Parathyroid adenoma (tissue), 2 donors: ENCODE data around the gene EIF5.

Experiments used
- H2AFZ ChIP-seq: fragments of 300-600 bp; sonication (generic); one replicate; pipeline ENCODE4 v1.7.0; 2017; ENCODE audit warnings: antibody characterized with exemption, mild to moderate bottlenecking
- H3K27ac ChIP-seq: fragments of 300-600 bp; sonication (generic); one replicate; pipeline ENCODE4 v1.7.0; 2017
- H3K27me3 ChIP-seq: fragments of 300-600 bp; sonication (generic); one replicate; pipeline ENCODE4 v1.7.0; 2017; ENCODE audit warnings: low read length; ENCODE audit not compliant: control insufficient read depth, insufficient read depth
- H3K36me3 ChIP-seq: fragments of 300-600 bp; sonication (generic); one replicate; pipeline ENCODE4 v1.7.0; 2017; ENCODE audit warnings: low read length; ENCODE audit not compliant: control insufficient read depth, insufficient read depth
- H3K4me1 ChIP-seq: fragments of 300-600 bp; sonication (generic); one replicate; pipeline ENCODE4 v1.7.0; 2017; ENCODE audit warnings: control low read depth
- H3K4me2 ChIP-seq: fragments of 300-600 bp; sonication (generic); one replicate; pipeline ENCODE4 v1.7.0; 2017; ENCODE audit warnings: low read length
- H3K4me3 ChIP-seq: fragments of 300-600 bp; sonication (generic); one replicate; pipeline ENCODE4 v1.7.0; 2017; ENCODE audit warnings: low read depth, low read length
- H3K79me2 ChIP-seq: fragments of 300-600 bp; sonication (generic); one replicate; pipeline ENCODE4 v1.7.0; 2017; ENCODE audit warnings: control low read depth
- H3K9ac ChIP-seq: fragments of 300-600 bp; sonication (generic); one replicate; pipeline ENCODE4 v1.7.0; 2017; ENCODE audit warnings: mild to moderate bottlenecking
- H3K9me3 ChIP-seq: fragments of 300-600 bp; sonication (generic); one replicate; pipeline ENCODE4 v1.7.0; 2017; ENCODE audit warnings: low read length; ENCODE audit not compliant: control insufficient read depth
- CTCF ChIP-seq: fragments of 300-600 bp; sonication (generic); IDR thresholded peaks from one replicate; pipeline ENCODE4 v1.7.0; 2017; ENCODE audit warnings: antibody characterized with exemption, mild to moderate bottlenecking
- donor health status: primary hyperparathyroidism.

Gene EIF5

DNA sequence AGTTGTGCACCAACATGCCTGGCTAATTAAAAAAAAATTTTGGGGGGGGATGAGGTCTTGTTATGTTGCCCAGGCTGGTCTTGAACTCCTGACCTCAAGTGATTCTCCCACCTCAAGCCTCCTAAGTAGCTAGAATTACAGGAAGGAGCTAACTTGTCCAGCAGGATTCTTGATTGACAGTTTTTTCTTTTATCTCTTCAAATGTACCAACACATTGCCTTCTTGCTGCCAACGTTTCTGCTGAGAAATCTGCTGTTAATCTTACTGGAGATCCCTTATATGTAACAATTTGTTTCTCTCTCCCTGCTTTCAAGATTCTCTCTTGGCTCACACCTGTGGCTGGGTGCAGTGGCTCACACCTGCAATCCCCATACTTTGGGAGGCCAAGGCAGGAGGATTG is 28.7 kb downstream of the EIF5 start:
- H2AFZ ChIP-seq, result no peak overlapping the region

DNA sequence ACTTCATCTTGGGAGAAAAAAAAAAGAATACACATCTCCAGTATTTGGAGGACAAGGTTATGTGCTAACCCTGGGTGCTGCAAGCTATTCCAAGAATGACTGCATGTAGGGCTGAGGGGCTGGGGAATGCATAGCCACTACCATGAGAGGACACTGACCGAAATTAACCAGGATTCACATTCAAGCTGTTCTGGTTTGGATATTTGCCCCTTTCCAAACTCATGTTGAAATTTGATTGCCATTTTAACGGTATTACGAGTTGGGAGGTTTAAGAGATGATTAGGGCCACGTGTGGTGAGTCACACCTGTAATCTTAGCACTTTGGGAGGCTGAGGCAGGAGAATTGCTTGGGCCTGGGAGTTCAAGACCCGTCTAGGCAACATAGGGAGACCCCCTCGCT is 32.7 kb downstream of the EIF5 start:
- no peak overlapping the region for H3K9ac ChIP-seq
- no peak for TF ChIP-seq CTCF

More for the DNA sequence above, 28.7 kb downstream of the EIF5 start:
- no peak overlapping the region for H3K9ac ChIP-seq
- TF ChIP-seq CTCF, result no peak
- no peak overlapping the region for H3K4me3 ChIP-seq
- no peak overlapping the region for H3K4me2 ChIP-seq
- no peaks in the 10 kb centered on the region for H3K4me1 ChIP-seq
- H3K36me3 ChIP-seq, result no peaks in the 10 kb centered on the region
- H3K79me2 ChIP-seq, result no peaks in the 10 kb centered on the region
- H3K9me3 ChIP-seq, result no peaks in the 10 kb centered on the region
- H3K27ac ChIP-seq, result no peak overlapping the region
- no peaks in the 10 kb centered on the region for H3K27me3 ChIP-seq

DNA sequence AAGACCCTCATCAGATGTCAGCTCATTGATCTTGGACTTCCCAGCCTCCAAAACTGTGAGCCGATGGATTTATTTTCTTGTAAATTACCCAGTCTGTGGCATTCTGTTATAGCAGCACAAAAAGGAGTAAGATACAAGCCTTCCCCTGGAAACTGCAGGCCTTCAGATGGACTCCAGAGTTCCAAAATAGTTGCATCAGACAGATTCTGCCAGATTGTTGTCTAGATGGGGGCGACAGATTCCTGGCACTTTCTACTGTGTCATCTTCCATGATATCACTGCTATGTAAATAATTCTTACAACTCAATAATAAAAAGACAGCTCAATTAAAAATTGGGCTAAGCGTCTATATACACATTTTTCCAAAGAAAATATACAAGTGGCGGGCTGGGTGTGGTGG is 34.0 kb downstream of the EIF5 start:
- no peak overlapping the region for H3K4me3 ChIP-seq

More for the DNA sequence above, 32.7 kb downstream of the EIF5 start:
- no peak overlapping the region for H2AFZ ChIP-seq
- H3K4me1 ChIP-seq, result no peaks in the 10 kb centered on the region
- no peaks in the 10 kb centered on the region for H3K27me3 ChIP-seq
- H3K79me2 ChIP-seq, result no peaks in the 10 kb centered on the region
- no peak overlapping the region for H3K27ac ChIP-seq
- H3K36me3 ChIP-seq, result no peaks in the 10 kb centered on the region
- no peaks in the 10 kb centered on the region for H3K9me3 ChIP-seq
- H3K4me2 ChIP-seq, result no peak overlapping the region
- no peak overlapping the region for H3K4me3 ChIP-seq

DNA sequence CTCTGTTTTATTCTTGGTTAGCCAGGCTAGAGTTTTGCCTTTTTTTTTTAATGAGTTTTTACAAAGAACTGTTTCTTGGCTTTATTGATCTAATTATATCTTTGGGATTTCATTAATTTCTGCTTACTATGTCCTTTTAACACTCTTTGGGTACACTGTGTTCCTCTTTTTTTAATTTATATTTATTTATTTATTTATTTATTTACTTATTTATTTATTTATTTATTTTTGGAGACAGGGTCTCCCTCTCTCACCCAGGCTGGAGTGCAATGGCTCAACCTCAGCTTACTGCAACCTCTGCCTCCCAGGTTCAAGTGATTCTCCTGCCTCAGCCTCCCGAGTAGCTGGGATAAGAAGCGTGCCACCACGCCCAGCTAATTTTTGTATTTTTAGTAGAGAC is 36.0 kb downstream of the EIF5 start:
- peaks cover 4% of the 10 kb centered on the region for H3K4me1 ChIP-seq
- no peak overlapping the region for H3K4me3 ChIP-seq
- no peak overlapping the region for H3K4me2 ChIP-seq
- H2AFZ ChIP-seq, result no peak overlapping the region
- H3K36me3 ChIP-seq, result no peaks in the 10 kb centered on the region
- no peaks in the 10 kb centered on the region for H3K27me3 ChIP-seq
- no peak overlapping the region for H3K9ac ChIP-seq
- TF ChIP-seq CTCF, result no peak
- no peak overlapping the region for H3K27ac ChIP-seq
- H3K79me2 ChIP-seq, result no peaks in the 10 kb centered on the region
- no peaks in the 10 kb centered on the region for H3K9me3 ChIP-seq

More for the DNA sequence above, 34.0 kb downstream of the EIF5 start:
- Histone ChIP-seq H3K27ac (peak overlapping the region; percentile 6), H3K4me2 (no peak overlapping the region), H2AFZ (peak overlapping the region; percentile 66), H3K9ac (no peak overlapping the region), H3K79me2 (no peaks in the 10 kb centered on the region), H3K27me3 (no peaks in the 10 kb centered on the region), H3K36me3 (no peaks in the 10 kb centered on the region), H3K9me3 (no peaks in the 10 kb centered on the region), H3K4me1 (no peaks in the 10 kb centered on the region)
- no peak for TF ChIP-seq CTCF

GRCh38 chr14:103372017-103372416 is 38.0 kb downstream of the EIF5 start:
- no peaks in the 10 kb centered on the region for H3K36me3 ChIP-seq
- no peaks in the 10 kb centered on the region for H3K79me2 ChIP-seq
- no peak overlapping the region for H2AFZ ChIP-seq
- TF ChIP-seq CTCF, result no peak
- H3K27ac ChIP-seq, result no peak overlapping the region
- no peak overlapping the region for H3K4me3 ChIP-seq
- peaks cover 4% of the 10 kb centered on the region for H3K4me1 ChIP-seq
- H3K4me2 ChIP-seq, result no peak overlapping the region
- H3K27me3 ChIP-seq, result no peaks in the 10 kb centered on the region
- no peaks in the 10 kb centered on the region for H3K9me3 ChIP-seq
- no peak overlapping the region for H3K9ac ChIP-seq
